K562 (cell line): ENCODE data around the gene GCDH. TPM values are rescaled to one million over a fixed set of nuclear protein-coding genes. Genes with fewer than 3 reads are reported as not detected.

Source experiments
- ARNT ChIP-seq, 2 experiments: fragments of 450-650 bp; IDR thresholded peaks; 2 replicates each; pipeline ENCODE4 v1.6.1; 2016; ENCODE audit warnings: mild to moderate bottlenecking in 1 of 2
- BCOR ChIP-seq: fragments of 450-650 bp; IDR thresholded peaks from 2 replicates; pipeline ENCODE4 v1.6.1; 2016
- BRCA1 ChIP-seq, 2 experiments: fragments of 450-650 bp in 1 of 2; sonication (generic) in 1 of 2; formaldehyde crosslinking in 1 of 2; IDR thresholded peaks; 2 replicates each; pipeline versions ENCODE4 v1.5.0 to v1.6.1; 2017 to 2020; ENCODE audit warnings: mild to moderate bottlenecking in 1 of 2, missing genetic modification reagents in 1 of 2
- CBX5 ChIP-seq: IDR thresholded peaks from 2 replicates; pipeline ENCODE4 v1.6.1; 2014; ENCODE audit warnings: low read depth, borderline replicate concordance
- EP300 ChIP-seq: IDR thresholded peaks from 2 replicates; pipeline ENCODE4 v1.6.1; 2012; ENCODE audit warnings: low read length, improper control_type of control experiment
- KDM4B ChIP-seq, 2 experiments: fragments of 450-650 bp in 1 of 2; sonication (generic) in 1 of 2; IDR thresholded peaks; 2 replicates each; pipeline ENCODE4 v1.6.1; 2016 to 2017; ENCODE audit warnings: borderline replicate concordance in 2 of 2, antibody characterized with exemption in 1 of 2, low read depth in 1 of 2, mild to moderate bottlenecking in 1 of 2
- KDM5B ChIP-seq: fragments of 200-600 bp; sonication (generic); IDR thresholded peaks from 2 replicates; pipeline ENCODE4 v1.6.1; 2012; ENCODE audit warnings: low read depth, mild to moderate bottlenecking, moderate library complexity, low read length, control low read depth, inconsistent platforms; ENCODE audit not compliant: insufficient replicate concordance
- NFIX ChIP-seq: fragments of 250-450 bp; sonication (Bioruptor Pico); IDR thresholded peaks from 2 replicates; pipeline ENCODE4 v1.4.0; 2020; ENCODE audit warnings: low read depth, mild to moderate bottlenecking, moderate library complexity
- TOE1 ChIP-seq, 2 experiments: fragments of 450-650 bp in 1 of 2; sonication (generic) in 1 of 2; formaldehyde crosslinking in 1 of 2; IDR thresholded peaks; 2 replicates each; pipeline versions ENCODE4 v1.7.1 to v1.8.0; 2016 to 2022; ENCODE audit warnings: borderline replicate concordance in 2 of 2, mild to moderate bottlenecking in 2 of 2, antibody characterized with exemption in 1 of 2, inconsistent platforms in 1 of 2, low read depth in 1 of 2, missing genetic modification reagents in 1 of 2, moderate library complexity in 1 of 2
- XRCC3 ChIP-seq: fragments of 450-650 bp; IDR thresholded peaks from 2 replicates; pipeline ENCODE4 v1.6.1; 2017; ENCODE audit warnings: mild to moderate bottlenecking, moderate library complexity
- ZBED1 ChIP-seq: IDR thresholded peaks from 2 replicates; pipeline ENCODE4 v1.6.1; 2014
- polyA plus RNA-seq, 8 experiments: library from polyadenylated mRNA; depleted of rRNA in 4 of 8; stranded (reverse) in 5 of 8; unstranded in 3 of 8; fragments of >200 nt; fragmentation: Nextera tagmentation in 2 of 8; fragmentation: Illumina TruSeq in 1 of 8; extraction: Ambion mirVana in 2 of 8; extraction: Trizol in 1 of 8; gene quantifications; 2 replicates each; pipeline versions ENCODE4 v1.2.1 to v1.2.3, GENCODE V29; 2011 to 2014; ENCODE audit warnings: inconsistent platforms in 1 of 8, missing spikeins in 1 of 8
- total RNA-seq, 7 experiments: library from RNA; depleted of rRNA in 6 of 7; stranded (reverse); fragments of >200 nt in 6 of 7; fragmentation: Illumina TruSeq in 2 of 7; extraction: Trizol in 2 of 7; gene quantifications; 2 replicates each; pipeline versions ENCODE4 v1.2.1 to v1.2.3, GENCODE V29; 2011 to 2021; ENCODE audit warnings: low replicate concordance in 1 of 7
- TF ChIP-seq, protein P1 (sequence below): sonication (generic); formaldehyde crosslinking; IDR thresholded peaks from 2 replicates; pipeline ENCODE4 v1.9.0; 2022; ENCODE audit warnings: mild to moderate bottlenecking, missing genetic modification reagents
- TF ChIP-seq, protein P2 (sequence below): sonication (generic); formaldehyde crosslinking; IDR thresholded peaks from 2 replicates; pipeline ENCODE4 v1.8.0; 2023; ENCODE audit warnings: mild to moderate bottlenecking, missing genetic modification reagents
- TF ChIP-seq, protein P3 (sequence below), 2 experiments: fragments of 450-650 bp; formaldehyde crosslinking in 1 of 2; IDR thresholded peaks; 2 replicates each; pipeline versions ENCODE4 v1.4.0 to v1.6.1; 2014 to 2020; ENCODE audit warnings: mild to moderate bottlenecking in 2 of 2, borderline replicate concordance in 1 of 2, low read depth in 1 of 2

GCDH gene
- total and polyA plus RNA-seq, 9 of the 15 experiments (the other 6 are each of a cell fraction or from before 2014, with no cell fraction given): 2.9 to 50.8 (median 19.1) TPM

DNA sequence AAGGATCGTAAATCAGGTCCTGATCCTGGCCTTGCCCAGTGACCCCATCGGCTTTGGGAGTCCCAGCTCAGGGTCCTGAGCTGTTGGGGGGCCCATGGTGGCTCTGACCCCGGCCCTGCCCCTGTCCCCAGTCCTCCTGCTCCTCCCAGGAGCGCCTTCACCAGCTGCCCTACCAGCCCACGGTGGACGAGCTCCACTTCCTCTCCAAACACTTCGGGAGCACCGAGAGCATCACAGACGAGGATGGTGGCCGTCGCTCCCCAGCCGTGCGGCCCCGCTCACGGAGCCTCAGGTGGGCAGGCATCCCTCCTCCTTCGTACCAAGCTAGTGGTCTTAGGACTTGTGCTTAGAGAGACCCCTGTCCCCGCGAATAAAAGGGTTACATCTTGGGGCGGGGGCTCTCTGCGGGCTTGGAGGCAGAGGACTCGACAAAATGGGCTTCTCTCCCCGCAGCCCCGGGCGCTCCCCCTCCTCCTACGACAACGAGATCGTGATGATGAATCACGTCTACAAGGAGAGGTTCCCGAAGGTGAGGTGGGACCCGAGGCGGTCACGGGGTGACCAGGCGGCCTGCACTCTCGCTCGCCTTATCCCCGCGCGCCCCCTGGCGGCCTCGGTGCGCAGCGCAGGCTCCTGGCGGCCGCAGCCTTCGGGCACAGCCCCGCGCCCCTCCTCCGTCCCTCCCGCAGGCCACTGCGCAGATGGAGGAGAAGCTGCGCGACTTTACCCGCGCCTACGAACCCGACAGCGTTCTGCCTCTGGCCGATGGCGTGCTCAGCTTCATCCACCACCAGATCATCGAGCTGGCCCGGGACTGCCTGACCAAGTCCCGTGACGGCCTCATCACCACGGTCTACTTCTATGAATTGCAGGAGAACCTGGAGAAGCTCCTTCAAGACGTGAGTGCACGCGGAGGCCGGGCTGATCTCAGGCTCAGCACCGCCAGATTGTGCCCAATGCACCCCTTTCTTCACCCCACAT lies 43.5 kb upstream of the GCDH start (continued):
- no peak for TF ChIP-seq ARNT (IDR thresholded peaks at IDR 0.05)
- TF ChIP-seq NFIX: no peak
- no peak for TF ChIP-seq KDM5B
- TF ChIP-seq, protein P1, sequence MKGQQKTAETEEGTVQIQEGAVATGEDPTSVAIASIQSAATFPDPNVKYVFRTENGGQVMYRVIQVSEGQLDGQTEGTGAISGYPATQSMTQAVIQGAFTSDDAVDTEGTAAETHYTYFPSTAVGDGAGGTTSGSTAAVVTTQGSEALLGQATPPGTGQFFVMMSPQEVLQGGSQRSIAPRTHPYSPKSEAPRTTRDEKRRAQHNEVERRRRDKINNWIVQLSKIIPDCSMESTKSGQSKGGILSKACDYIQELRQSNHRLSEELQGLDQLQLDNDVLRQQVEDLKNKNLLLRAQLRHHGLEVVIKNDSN (CRISPR knock-in tag): peak; percentile 82
- 0 out of 4 replicates have a peak, but pooled peaks of 1 of the 2 experiments have one; percentile 19 for TF ChIP-seq KDM4B (IDR thresholded peaks at IDR 0.05; ENCODE audit: borderline replicate concordance in 2 of 2, low read depth in 1 of 2)
- peak; percentile 70; the same call in 1 of the 2 replicates for TF ChIP-seq CBX5
- TF ChIP-seq XRCC3: no peak
- TF ChIP-seq BRCA1 (IDR thresholded peaks at IDR 0.05): no peak
- TF ChIP-seq BRCA1 (CRISPR knock-in tag; IDR thresholded peaks at IDR 0.05): no peak
- TF ChIP-seq BCOR: no peak
- TF ChIP-seq, protein P2, sequence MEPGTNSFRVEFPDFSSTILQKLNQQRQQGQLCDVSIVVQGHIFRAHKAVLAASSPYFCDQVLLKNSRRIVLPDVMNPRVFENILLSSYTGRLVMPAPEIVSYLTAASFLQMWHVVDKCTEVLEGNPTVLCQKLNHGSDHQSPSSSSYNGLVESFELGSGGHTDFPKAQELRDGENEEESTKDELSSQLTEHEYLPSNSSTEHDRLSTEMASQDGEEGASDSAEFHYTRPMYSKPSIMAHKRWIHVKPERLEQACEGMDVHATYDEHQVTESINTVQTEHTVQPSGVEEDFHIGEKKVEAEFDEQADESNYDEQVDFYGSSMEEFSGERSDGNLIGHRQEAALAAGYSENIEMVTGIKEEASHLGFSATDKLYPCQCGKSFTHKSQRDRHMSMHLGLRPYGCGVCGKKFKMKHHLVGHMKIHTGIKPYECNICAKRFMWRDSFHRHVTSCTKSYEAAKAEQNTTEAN: no peak
- TF ChIP-seq ZBED1: peak; percentile 76; the same call in 1 of the 2 replicates
- peak; percentile 32; the same call in 1 of the 2 replicates for TF ChIP-seq EP300
- TF ChIP-seq, protein P3, sequence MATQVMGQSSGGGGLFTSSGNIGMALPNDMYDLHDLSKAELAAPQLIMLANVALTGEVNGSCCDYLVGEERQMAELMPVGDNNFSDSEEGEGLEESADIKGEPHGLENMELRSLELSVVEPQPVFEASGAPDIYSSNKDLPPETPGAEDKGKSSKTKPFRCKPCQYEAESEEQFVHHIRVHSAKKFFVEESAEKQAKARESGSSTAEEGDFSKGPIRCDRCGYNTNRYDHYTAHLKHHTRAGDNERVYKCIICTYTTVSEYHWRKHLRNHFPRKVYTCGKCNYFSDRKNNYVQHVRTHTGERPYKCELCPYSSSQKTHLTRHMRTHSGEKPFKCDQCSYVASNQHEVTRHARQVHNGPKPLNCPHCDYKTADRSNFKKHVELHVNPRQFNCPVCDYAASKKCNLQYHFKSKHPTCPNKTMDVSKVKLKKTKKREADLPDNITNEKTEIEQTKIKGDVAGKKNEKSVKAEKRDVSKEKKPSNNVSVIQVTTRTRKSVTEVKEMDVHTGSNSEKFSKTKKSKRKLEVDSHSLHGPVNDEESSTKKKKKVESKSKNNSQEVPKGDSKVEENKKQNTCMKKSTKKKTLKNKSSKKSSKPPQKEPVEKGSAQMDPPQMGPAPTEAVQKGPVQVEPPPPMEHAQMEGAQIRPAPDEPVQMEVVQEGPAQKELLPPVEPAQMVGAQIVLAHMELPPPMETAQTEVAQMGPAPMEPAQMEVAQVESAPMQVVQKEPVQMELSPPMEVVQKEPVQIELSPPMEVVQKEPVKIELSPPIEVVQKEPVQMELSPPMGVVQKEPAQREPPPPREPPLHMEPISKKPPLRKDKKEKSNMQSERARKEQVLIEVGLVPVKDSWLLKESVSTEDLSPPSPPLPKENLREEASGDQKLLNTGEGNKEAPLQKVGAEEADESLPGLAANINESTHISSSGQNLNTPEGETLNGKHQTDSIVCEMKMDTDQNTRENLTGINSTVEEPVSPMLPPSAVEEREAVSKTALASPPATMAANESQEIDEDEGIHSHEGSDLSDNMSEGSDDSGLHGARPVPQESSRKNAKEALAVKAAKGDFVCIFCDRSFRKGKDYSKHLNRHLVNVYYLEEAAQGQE (IDR thresholded peaks at IDR 0.05; ENCODE audit: borderline replicate concordance): peak; percentile 94
- TF ChIP-seq, protein P3 (CRISPR knock-in tag; IDR thresholded peaks at IDR 0.05; ENCODE audit: low read depth): peak; percentile 72; the same call in 1 of the 2 replicates
- peak; percentile 83; the same call in 1 of the 2 replicates for TF ChIP-seq TOE1 (IDR thresholded peaks at IDR 0.05; ENCODE audit: borderline replicate concordance)
- no peak for TF ChIP-seq TOE1 (CRISPR knock-in tag; IDR thresholded peaks at IDR 0.05; ENCODE audit: borderline replicate concordance, low read depth)
